ENCODE data around the gene GHDC.

GHDC gene

DNA sequence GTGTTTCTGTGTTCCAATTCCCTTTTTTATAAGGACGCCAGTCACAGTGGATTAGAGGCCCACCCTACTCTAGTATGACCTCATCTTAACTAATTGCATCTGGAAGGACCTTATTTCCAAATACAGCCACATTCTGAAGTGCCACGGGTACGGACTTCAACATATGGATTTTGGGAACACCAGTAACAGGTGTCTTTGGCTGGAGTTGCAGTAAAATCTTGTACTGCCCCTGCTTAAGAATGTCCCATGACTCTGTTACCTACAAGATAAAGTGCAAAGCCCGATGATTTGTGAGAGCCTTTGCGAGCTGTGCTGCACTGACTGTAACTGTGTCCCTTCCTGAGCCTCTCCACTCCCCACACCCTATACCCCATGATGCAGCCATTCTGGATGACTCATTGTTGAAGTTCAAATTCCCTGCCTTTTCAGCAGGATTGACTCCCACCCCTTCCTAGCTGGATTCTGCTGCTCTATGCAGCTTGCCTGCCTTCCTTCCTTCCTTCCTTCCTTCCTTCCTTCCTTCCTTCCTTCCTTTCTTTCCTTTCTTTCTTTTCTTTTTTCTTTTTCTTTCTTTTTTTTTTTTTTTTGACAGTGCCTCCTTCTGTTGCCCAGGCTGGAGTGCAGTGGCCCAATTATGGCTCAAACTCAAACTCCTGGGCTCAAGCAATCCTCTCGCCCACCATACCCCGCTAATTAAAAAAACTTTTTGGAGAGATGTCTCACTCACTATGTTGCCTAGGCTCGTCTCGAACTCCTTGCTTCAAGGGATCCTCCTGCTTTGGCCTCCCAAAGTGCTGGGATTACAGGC lies 11.2 kb downstream of the GHDC start:
- H3K4me1 ChIP-seq (ENCODE audit: control insufficient read depth, insufficient read depth, low read length): peaks cover 23% of the 10 kb centered on the region

DNA sequence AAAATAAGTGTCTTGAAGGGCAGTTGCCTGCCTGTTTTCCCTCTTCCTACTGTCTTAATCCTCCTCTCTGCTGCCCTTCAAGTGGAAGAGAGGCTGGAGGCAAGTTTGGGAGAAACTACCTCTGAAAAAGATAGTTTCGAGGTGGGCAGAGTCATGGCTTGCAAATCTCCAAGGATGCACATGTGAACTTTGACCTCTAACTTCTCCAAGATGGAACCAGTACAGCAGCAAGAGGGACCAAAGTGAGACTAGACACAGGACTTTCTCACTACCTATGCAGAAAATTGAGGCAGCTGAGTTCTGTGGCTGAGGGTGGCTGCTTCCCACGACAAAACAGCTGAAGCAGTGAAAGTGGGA lies 12.5 kb downstream of the GHDC start:
- H3K4me3 ChIP-seq (ENCODE audit: low read length in 2 of 2): no peak overlapping the region
- H3K36me3 ChIP-seq (ENCODE audit: control insufficient read depth in 2 of 2, insufficient read depth in 2 of 2, low read length in 2 of 2): no peaks in the 10 kb centered on the region
- no peak overlapping the region for H3K27ac ChIP-seq (ENCODE audit: low read length)
- H3K9me3 ChIP-seq (ENCODE audit: control insufficient read depth in 2 of 2, low read length in 2 of 2): no peaks in the 10 kb centered on the region
- H3K4me1 ChIP-seq (ENCODE audit: control insufficient read depth, insufficient read depth, low read length): peaks cover 23% of the 10 kb centered on the region
- H3K27me3 ChIP-seq (ENCODE audit: control insufficient read depth in 1 of 2, insufficient read depth in 2 of 2, low read length in 2 of 2): peaks cover 18 to 26% of the 10 kb centered on the region in 2 donors
- H3K9ac ChIP-seq (ENCODE audit: low read length in 2 of 2): no peak overlapping the region

More for the DNA sequence above, 11.2 kb downstream of the GHDC start:
- Histone ChIP-seq H3K27me3 (ENCODE audit: control insufficient read depth in 1 of 2, insufficient read depth in 2 of 2, low read length in 2 of 2) (peaks cover 18 to 26% of the 10 kb centered on the region in 2 donors), H3K4me3 (ENCODE audit: low read length in 2 of 2) (peak overlapping the region; percentile 68 to 80), H3K27ac (ENCODE audit: low read length) (no peak overlapping the region), H3K9ac (ENCODE audit: low read length in 2 of 2) (peak overlapping the region; percentile 41 to 69), H3K36me3 (ENCODE audit: control insufficient read depth in 2 of 2, insufficient read depth in 2 of 2, low read length in 2 of 2) (no peaks in the 10 kb centered on the region), H3K9me3 (ENCODE audit: control insufficient read depth in 2 of 2, low read length in 2 of 2) (no peaks in the 10 kb centered on the region)

DNA sequence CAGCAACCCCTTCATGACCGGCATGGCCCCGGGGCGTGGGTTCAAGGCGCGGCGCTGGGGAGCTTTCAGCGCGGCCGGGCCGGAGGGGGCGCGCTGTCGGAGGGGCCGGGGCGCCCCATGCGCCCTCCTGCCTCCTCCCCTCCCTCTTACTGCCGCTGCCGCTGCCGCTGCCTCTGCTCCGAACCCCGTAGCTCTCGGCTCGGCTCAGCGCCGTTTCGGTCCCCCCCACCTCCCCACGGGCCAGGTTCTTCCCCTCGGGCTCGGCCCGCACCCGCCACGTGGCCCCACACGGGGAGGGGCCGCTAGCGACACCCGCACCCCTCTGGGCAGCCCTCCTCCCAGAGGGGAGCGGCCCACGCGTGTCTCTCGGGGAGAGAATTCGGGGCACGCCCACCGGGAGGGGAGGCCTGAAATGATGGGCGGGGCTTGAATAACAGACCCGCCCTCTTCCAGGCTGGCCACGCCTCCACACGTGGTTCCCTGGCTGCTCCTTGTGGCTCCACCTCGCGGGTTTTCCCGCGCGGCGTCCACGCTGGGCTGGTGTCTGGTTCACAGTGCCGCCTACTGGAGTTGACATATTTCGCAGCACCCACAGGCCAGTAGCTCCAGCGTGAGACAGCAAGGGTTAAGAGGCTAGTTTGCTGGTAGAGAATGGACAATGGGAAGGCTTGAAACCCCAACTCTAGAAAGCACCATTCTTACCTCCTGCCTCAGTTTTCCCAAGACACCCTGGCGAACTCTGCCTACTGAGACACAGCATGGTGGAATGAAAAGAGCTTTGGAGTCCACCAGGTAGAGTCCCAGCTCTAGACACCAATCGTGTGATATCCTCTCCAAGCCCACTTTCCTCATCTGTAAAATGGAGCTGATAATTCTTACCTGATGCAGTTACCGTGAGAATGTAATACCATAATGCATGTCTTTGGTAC lies 13.1 kb downstream of the GHDC start, which contains the start of gene KCNH4:
KCNH4 (minus strand) TSS at position 221 of the 929 bp plus-strand sequence; CDS start at position 24, 197 bp downstream.
- no peaks in the 10 kb centered on the region for H3K36me3 ChIP-seq (ENCODE audit: control insufficient read depth in 2 of 2, insufficient read depth in 2 of 2, low read length in 2 of 2)
- no peaks in the 10 kb centered on the region for H3K9me3 ChIP-seq (ENCODE audit: control insufficient read depth in 2 of 2, low read length in 2 of 2)
- H3K4me1 ChIP-seq (ENCODE audit: control insufficient read depth, insufficient read depth, low read length): peaks cover 23% of the 10 kb centered on the region
- H3K4me3 ChIP-seq (ENCODE audit: low read length in 2 of 2): peak within 1 kb of the TSS in 1 of 2 donors; percentile 52
- no peak within 1 kb of the TSS for H3K9ac ChIP-seq (ENCODE audit: low read length in 2 of 2)
- no peak within 1 kb of the TSS for H3K27ac ChIP-seq (ENCODE audit: low read length)
- peaks cover 18 to 26% of the 10 kb centered on the region in 2 donors for H3K27me3 ChIP-seq (ENCODE audit: control insufficient read depth in 1 of 2, insufficient read depth in 2 of 2, low read length in 2 of 2)

DNA sequence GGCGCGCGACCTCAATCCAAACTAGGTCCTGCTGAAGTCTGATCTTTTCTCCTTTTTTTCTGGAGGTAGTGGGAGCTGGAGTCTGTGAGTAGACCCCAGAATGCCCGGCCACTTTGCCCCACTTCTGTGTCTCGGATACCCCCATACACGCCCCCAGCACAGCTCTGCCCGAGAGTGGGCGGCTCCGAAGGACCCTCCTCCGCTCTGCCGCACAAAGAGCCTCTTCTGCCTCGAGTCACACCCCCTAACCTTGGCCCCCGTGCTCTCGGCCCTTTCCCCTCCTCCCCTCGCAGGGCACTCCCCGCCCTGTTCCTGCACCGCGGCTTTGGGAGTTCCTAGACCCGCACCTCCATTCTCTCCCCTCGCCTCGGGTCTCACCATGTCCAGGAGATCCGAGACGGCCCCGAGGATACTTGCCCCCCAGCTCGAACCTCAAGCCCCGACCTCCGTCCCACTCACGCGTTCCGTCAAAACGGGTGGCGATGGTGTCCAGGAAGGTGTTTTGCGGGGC lies 13.8 kb downstream of the GHDC start:
- Histone ChIP-seq H3K27ac (ENCODE audit: low read length) (no peak overlapping the region), H3K4me1 (ENCODE audit: control insufficient read depth, insufficient read depth, low read length) (peaks cover 23% of the 10 kb centered on the region), H3K36me3 (ENCODE audit: control insufficient read depth in 2 of 2, insufficient read depth in 2 of 2, low read length in 2 of 2) (no peaks in the 10 kb centered on the region), H3K27me3 (ENCODE audit: control insufficient read depth in 1 of 2, insufficient read depth in 2 of 2, low read length in 2 of 2) (peaks cover 18 to 26% of the 10 kb centered on the region in 2 donors), H3K9ac (ENCODE audit: low read length in 2 of 2) (no peak overlapping the region), H3K9me3 (ENCODE audit: control insufficient read depth in 2 of 2, low read length in 2 of 2) (no peaks in the 10 kb centered on the region), H3K4me3 (ENCODE audit: low read length in 2 of 2) (peak overlapping the region in 1 of 2 donors; percentile 52)

DNA sequence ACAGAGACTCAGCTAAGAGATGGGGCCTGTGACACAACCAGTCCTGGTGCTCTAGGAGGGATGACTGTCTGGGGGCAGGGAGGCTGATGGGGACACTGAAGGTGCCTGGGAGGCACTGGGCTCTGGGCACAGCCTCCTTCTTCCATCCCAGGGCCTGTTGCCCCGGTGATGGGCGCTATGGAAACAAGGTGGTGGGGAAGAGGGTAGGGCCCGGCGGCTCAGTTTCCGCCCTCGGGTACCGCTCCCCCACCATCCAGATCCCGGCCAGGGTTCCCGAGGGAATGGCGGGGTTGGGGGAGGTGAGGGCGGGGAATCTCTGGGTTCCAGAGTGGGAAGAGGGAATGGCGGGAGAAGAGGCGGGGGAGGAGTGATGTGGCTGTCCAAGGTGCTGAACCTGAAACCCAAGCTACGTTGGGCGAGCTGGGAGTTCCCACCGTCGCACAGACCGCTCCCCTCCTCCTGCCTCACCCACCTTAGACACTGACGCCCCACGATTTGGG lies 14.3 kb downstream of the GHDC start:
- no peak overlapping the region for H3K9ac ChIP-seq (ENCODE audit: low read length in 2 of 2)
- H3K4me1 ChIP-seq (ENCODE audit: control insufficient read depth, insufficient read depth, low read length): peaks cover 22% of the 10 kb centered on the region
- H3K9me3 ChIP-seq (ENCODE audit: control insufficient read depth in 2 of 2, low read length in 2 of 2): no peaks in the 10 kb centered on the region
- H3K27ac ChIP-seq (ENCODE audit: low read length): no peak overlapping the region
- H3K27me3 ChIP-seq (ENCODE audit: control insufficient read depth in 1 of 2, insufficient read depth in 2 of 2, low read length in 2 of 2): peaks cover 18 to 26% of the 10 kb centered on the region in 2 donors
- no peak overlapping the region for H3K4me3 ChIP-seq (ENCODE audit: low read length in 2 of 2)
- no peaks in the 10 kb centered on the region for H3K36me3 ChIP-seq (ENCODE audit: control insufficient read depth in 2 of 2, insufficient read depth in 2 of 2, low read length in 2 of 2)

DNA sequence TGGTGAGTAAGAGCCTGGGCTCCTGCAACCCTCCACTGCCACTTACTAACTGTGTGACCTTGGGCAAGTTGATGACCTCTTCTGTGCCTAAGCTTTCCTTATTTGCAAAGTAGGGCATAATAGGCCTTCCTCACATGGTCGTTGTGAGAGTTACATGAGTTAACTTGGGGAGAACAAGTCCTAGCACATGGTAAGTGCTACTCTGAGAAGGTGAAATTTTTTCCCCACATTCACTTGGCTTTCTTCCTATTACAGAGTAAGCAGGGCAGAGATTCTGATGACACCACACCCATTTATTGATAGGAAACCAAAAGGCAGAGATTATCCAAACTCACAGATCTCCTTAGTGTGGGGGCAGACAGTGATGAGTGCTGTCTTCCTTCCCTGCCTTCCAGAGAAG lies 15.0 kb downstream of the GHDC start:
- Histone ChIP-seq H3K36me3 (ENCODE audit: control insufficient read depth in 2 of 2, insufficient read depth in 2 of 2, low read length in 2 of 2) (no peaks in the 10 kb centered on the region), H3K9ac (ENCODE audit: low read length in 2 of 2) (no peak overlapping the region), H3K27ac (ENCODE audit: low read length) (no peak overlapping the region), H3K27me3 (ENCODE audit: control insufficient read depth in 1 of 2, insufficient read depth in 2 of 2, low read length in 2 of 2) (peaks cover 18 to 26% of the 10 kb centered on the region in 2 donors), H3K4me3 (ENCODE audit: low read length in 2 of 2) (no peak overlapping the region), H3K4me1 (ENCODE audit: control insufficient read depth, insufficient read depth, low read length) (peaks cover 16% of the 10 kb centered on the region), H3K9me3 (ENCODE audit: control insufficient read depth in 2 of 2, low read length in 2 of 2) (no peaks in the 10 kb centered on the region)

DNA sequence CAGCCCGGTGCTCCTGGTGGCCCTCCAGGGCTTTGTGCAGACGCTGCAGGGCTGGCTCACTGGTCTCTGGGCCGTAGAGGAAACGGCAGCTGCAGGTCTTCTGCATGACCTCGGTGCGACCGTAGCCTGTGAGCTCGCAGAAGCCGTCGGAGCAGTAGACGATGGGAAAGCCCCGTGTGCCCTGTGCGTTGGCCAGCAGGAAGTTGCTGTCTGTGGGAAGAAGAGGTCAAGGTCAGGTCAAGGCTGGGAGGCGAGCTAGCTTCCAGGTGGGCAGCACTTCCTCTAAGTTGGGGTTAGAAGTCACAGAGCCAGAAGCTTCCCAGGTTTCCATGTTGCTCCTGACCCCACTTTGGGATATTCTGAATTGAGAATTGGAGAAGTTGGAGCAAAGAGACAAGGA lies 15.5 kb downstream of the GHDC start:
- H3K4me3 ChIP-seq (ENCODE audit: low read length in 2 of 2): no peak overlapping the region
- H3K9ac ChIP-seq (ENCODE audit: low read length in 2 of 2): no peak overlapping the region
- no peaks in the 10 kb centered on the region for H3K9me3 ChIP-seq (ENCODE audit: control insufficient read depth in 2 of 2, low read length in 2 of 2)
- peaks cover 18 to 26% of the 10 kb centered on the region in 2 donors for H3K27me3 ChIP-seq (ENCODE audit: control insufficient read depth in 1 of 2, insufficient read depth in 2 of 2, low read length in 2 of 2)
- H3K4me1 ChIP-seq (ENCODE audit: control insufficient read depth, insufficient read depth, low read length): peaks cover 11% of the 10 kb centered on the region
- H3K27ac ChIP-seq (ENCODE audit: low read length): no peak overlapping the region
- no peaks in the 10 kb centered on the region for H3K36me3 ChIP-seq (ENCODE audit: control insufficient read depth in 2 of 2, insufficient read depth in 2 of 2, low read length in 2 of 2)

DNA sequence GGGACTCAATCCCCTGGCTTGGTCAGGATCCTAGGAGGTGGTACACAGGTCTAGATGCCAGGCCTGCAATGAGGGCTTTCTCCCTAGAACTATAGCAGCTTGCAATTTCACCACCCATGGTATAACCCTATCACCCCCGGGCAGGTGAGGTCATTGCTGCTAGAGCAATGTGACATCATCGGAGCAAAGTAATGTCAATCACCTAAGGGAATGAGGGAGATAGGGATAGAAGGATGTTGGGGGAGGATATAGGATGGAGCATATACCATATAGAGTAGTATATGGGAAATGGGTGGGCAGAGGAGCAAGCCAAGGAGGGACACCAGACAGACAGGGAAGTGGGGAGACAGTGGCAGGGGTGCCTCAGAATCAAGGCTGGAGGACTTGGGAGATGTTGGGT lies 16.6 kb downstream of the GHDC start:
- Histone ChIP-seq H3K36me3 (ENCODE audit: control insufficient read depth in 2 of 2, insufficient read depth in 2 of 2, low read length in 2 of 2) (no peaks in the 10 kb centered on the region), H3K9ac (ENCODE audit: low read length in 2 of 2) (no peak overlapping the region), H3K27me3 (ENCODE audit: control insufficient read depth in 1 of 2, insufficient read depth in 2 of 2, low read length in 2 of 2) (peaks cover 18 to 26% of the 10 kb centered on the region in 2 donors), H3K9me3 (ENCODE audit: control insufficient read depth in 2 of 2, low read length in 2 of 2) (no peaks in the 10 kb centered on the region), H3K27ac (ENCODE audit: low read length) (no peak overlapping the region), H3K4me3 (ENCODE audit: low read length in 2 of 2) (no peak overlapping the region), H3K4me1 (ENCODE audit: control insufficient read depth, insufficient read depth, low read length) (peaks cover 3% of the 10 kb centered on the region)

DNA sequence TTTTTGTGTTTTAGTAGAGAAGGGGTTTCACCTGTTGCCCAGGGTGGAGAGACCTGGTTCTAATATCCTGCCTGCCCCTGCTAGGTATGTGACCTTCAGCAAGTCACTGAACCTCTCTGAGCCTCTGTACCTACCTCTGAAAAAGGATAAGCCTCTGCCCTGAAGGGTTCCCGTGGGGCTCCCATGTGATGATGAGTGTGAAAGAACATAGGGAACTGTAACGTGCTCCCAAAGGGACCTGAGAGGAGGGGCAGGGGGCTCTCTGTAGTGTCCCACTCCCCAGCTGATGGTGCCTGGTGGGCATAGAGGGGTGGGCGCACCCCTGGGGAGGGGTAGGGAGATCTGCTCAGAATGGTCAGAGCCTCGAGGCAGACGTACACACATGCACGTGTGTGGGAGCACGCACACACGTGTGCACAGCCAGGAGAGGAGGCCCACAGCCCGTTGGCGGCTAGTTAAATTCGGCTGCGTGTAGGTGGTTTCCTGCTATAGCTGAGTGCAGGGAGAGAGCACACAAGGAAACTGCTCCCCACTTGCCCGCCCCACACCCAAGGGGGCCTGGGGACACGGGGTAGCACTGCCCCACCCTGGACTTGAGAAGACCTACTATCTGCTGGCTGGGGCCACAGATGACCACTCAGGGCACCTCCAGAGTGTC lies 20.0 kb downstream of the GHDC start:
- Histone ChIP-seq H3K27ac (ENCODE audit: low read length) (no peak overlapping the region), H3K9ac (ENCODE audit: low read length in 2 of 2) (no peak overlapping the region), H3K4me1 (ENCODE audit: control insufficient read depth, insufficient read depth, low read length) (no peaks in the 10 kb centered on the region), H3K36me3 (ENCODE audit: control insufficient read depth in 2 of 2, insufficient read depth in 2 of 2, low read length in 2 of 2) (no peaks in the 10 kb centered on the region), H3K4me3 (ENCODE audit: low read length in 2 of 2) (no peak overlapping the region), H3K9me3 (ENCODE audit: control insufficient read depth in 2 of 2, low read length in 2 of 2) (no peaks in the 10 kb centered on the region), H3K27me3 (ENCODE audit: control insufficient read depth in 1 of 2, insufficient read depth in 2 of 2, low read length in 2 of 2) (peaks cover 0 to 4% of the 10 kb centered on the region in 2 donors)

DNA sequence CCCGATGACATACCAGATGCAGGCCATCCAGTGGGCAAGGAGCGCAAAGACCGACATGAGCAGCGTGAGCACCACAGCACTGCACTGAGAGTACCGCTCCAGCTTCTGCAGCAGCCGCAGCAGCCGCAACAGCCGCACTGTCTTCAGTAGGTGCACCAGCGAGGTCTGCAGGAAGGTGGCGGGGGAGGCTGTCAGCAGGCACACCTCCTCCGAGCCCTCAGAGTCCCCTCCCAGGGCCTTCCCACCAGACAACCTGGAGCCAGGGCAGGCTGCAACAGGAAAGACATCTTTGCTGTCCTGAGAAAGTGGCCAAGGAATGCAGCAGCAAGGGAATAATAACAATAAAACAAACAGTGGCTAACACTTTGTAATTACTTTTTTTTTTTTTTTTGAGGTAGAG lies 22.5 kb downstream of the GHDC start:
- no peak overlapping the region for H3K27ac ChIP-seq (ENCODE audit: low read length)
- H3K36me3 ChIP-seq (ENCODE audit: control insufficient read depth in 2 of 2, insufficient read depth in 2 of 2, low read length in 2 of 2): no peaks in the 10 kb centered on the region
- no peaks in the 10 kb centered on the region for H3K9me3 ChIP-seq (ENCODE audit: control insufficient read depth in 2 of 2, low read length in 2 of 2)
- H3K9ac ChIP-seq (ENCODE audit: low read length in 2 of 2): no peak overlapping the region
- H3K4me1 ChIP-seq (ENCODE audit: control insufficient read depth, insufficient read depth, low read length): no peaks in the 10 kb centered on the region
- peaks cover 0 to 2% of the 10 kb centered on the region in 2 donors for H3K27me3 ChIP-seq (ENCODE audit: control insufficient read depth in 1 of 2, insufficient read depth in 2 of 2, low read length in 2 of 2)
- H3K4me3 ChIP-seq (ENCODE audit: low read length in 2 of 2): no peak overlapping the region
